Nephron (organoid): ENCODE measurements around the gene STX7.

Experiments used
- H3K27ac Mint-ChIP-seq, 3 experiments: 2 replicates each; pipeline ENCODE4 v1.8.0; 2020; ENCODE audit warnings: mixed read lengths in 3 of 3, mild to moderate bottlenecking in 2 of 3, moderate library complexity in 1 of 3
- H3K27me3 Mint-ChIP-seq: 2 replicates; pipeline ENCODE4 v1.8.0; 2021; ENCODE audit warnings: low read depth, mild to moderate bottlenecking, moderate library complexity, mixed read lengths
- H3K36me3 Mint-ChIP-seq: 2 replicates; pipeline ENCODE4 v1.8.0; 2020; ENCODE audit warnings: low read depth, mixed read lengths
- H3K4me1 Mint-ChIP-seq: 2 replicates; pipeline ENCODE4 v1.8.0; 2020; ENCODE audit warnings: mixed read lengths
- H3K4me3 Mint-ChIP-seq, 3 experiments: 2 replicates each; pipeline ENCODE4 v1.8.0; 2020; ENCODE audit warnings: mild to moderate bottlenecking in 3 of 3, mixed read lengths in 3 of 3, moderate library complexity in 2 of 3
- H3K9me3 Mint-ChIP-seq: 2 replicates; pipeline ENCODE4 v1.8.0; 2020; ENCODE audit warnings: mixed read lengths
- CTCF ChIP-seq, 3 experiments: fragments of 200-600 bp; sonication (generic); IDR thresholded peaks; one replicate each; pipeline ENCODE4 v1.5.0; 2021; ENCODE audit warnings: antibody characterized with exemption in 3 of 3; ENCODE audit not compliant: unreplicated experiment in 3 of 3

STX7 gene

GRCh38 chr6:132404736-132405135 lies 108.2 kb downstream of the STX7 start:
- H3K9me3 Mint-ChIP-seq: no peaks in the 10 kb centered on the region
- peak overlapping the region in 1 of 3 experiments; percentile 87 for H3K27ac Mint-ChIP-seq
- TF ChIP-seq CTCF (IDR thresholded peaks at IDR 0.05; ENCODE audit: unreplicated experiment in 3 of 3): no peak

DNA sequence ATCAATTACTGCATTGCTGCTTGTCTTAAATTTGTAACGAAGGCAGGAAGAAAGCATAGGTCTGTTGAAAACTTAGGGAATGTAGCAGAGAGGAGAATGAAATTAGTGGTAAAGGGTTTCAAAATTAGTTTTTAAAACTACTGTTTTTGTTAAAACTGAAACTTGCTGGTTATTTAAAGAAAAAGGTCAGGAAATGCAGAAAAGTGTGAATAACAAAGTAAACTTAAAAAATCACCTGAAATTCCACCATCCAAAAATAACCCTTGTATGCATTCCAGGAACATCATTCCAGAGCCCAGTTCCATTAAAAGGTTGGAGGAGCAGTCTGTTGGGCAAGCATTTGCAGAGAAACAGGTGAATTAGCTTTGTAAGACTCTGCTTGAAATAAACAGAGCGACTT lies 108.6 kb downstream of the STX7 start:
- Mint-ChIP-seq H3K27me3 (peaks cover 10% of the 10 kb centered on the region), H3K9me3 (no peaks in the 10 kb centered on the region), H3K36me3 (no peaks in the 10 kb centered on the region), H3K4me1 (peaks cover 40% of the 10 kb centered on the region), H3K4me3 (peak overlapping the region; percentile 18 to 96 (median 87)), H3K27ac (peak overlapping the region; percentile 3 to 87 (median 73))
- no peak for TF ChIP-seq CTCF (IDR thresholded peaks at IDR 0.05; ENCODE audit: unreplicated experiment in 3 of 3)

More at GRCh38 chr6:132404736-132405135, 108.2 kb downstream of the STX7 start:
- Mint-ChIP-seq H3K4me1 (peaks cover 40% of the 10 kb centered on the region), H3K27me3 (peaks cover 10% of the 10 kb centered on the region), H3K36me3 (no peaks in the 10 kb centered on the region), H3K4me3 (peak overlapping the region in 1 of 3 experiments; percentile 87)

DNA sequence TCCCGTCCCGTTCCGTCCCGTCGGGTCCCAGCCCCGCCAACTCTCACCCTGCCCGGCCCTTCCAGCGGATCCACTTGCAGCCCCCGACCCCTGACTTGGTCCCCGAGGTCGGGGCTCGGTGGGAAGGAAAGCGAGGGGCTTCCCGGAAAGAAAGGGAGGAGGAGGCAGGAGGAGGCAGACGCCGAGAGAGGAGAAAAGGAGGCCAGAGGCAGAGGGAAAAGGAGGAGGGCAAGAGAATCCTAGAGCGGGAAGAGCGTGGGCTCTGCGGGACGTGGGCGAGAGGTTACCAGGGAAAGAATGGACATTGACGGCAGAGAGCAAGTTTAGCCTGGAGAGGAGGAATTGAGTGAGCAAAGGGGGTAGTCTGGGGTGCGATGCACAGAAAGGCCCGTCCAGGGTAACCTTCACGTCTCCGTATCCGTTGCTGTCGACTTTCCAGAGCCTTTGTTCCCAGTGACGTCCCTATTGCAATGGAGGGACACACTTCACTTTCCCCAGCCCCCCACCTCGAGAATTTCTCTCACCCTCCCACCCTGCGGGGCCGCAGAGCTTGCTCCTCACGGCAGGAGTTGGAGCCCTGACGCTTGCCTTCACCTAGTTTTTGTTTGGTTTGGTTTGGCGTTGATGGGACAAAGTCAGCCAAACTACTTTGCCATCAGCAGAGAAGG lies 111.2 kb downstream of the STX7 start:
- Mint-ChIP-seq H3K27ac (peak overlapping the region; percentile 73 to 92 (median 87)), H3K27me3 (peaks cover 10% of the 10 kb centered on the region), H3K4me1 (peaks cover 51% of the 10 kb centered on the region), H3K4me3 (peak overlapping the region; percentile 82 to 96 (median 87)), H3K9me3 (peaks cover 7% of the 10 kb centered on the region), H3K36me3 (peaks cover 11% of the 10 kb centered on the region)
- no peak for TF ChIP-seq CTCF (IDR thresholded peaks at IDR 0.05; ENCODE audit: unreplicated experiment in 3 of 3)

- H3K9me3 Mint-ChIP-seq: peaks cover 13% of the 10 kb centered on the region
- TF ChIP-seq CTCF (IDR thresholded peaks at IDR 0.05; ENCODE audit: unreplicated experiment in 3 of 3): no peak
- peaks cover 10% of the 10 kb centered on the region for H3K27me3 Mint-ChIP-seq
- H3K36me3 Mint-ChIP-seq: peaks cover 18% of the 10 kb centered on the region
- H3K27ac Mint-ChIP-seq: peak within 1 kb of the TSS; percentile 95 to 97 (median 96)
- peak within 1 kb of the TSS; percentile 92 to 96 (median 93) for H3K4me3 Mint-ChIP-seq
- peaks cover 46% of the 10 kb centered on the region for H3K4me1 Mint-ChIP-seq
Observed at GRCh38 chr6:132400883-132401617, 111.9 kb downstream of the STX7 start, which contains the start of gene MOXD1. Gene MOXD1 (minus strand): TSS chr6:132401475. CDS start chr6:132401426, 49 bp downstream.

DNA sequence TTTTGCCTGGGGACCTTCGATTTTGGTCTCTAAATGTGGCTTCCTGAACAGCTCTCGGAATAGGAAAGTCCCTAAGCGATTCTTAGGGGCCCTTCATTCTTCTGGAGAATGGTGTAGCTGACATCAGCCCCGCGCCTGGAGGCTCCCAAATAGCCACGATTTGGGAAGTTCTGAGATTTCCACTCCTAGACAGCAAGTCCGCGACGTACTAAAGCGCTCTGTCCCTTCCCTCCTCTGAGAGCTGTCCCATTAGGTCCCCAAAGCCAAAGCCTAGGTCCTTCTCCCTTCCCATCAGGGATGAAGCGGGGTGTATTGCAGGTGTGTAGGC lies 112.4 kb downstream of the STX7 start:
- Mint-ChIP-seq H3K4me1 (peaks cover 40% of the 10 kb centered on the region), H3K27ac (peak overlapping the region; percentile 95 to 97 (median 96)), H3K27me3 (peaks cover 10% of the 10 kb centered on the region), H3K36me3 (peaks cover 23% of the 10 kb centered on the region), H3K9me3 (peaks cover 18% of the 10 kb centered on the region), H3K4me3 (peak overlapping the region; percentile 90 to 93 (median 92))
- no peak for TF ChIP-seq CTCF (IDR thresholded peaks at IDR 0.05; ENCODE audit: unreplicated experiment in 3 of 3)
